Measurements from ENCODE around the gene RAB4A.

DNA sequence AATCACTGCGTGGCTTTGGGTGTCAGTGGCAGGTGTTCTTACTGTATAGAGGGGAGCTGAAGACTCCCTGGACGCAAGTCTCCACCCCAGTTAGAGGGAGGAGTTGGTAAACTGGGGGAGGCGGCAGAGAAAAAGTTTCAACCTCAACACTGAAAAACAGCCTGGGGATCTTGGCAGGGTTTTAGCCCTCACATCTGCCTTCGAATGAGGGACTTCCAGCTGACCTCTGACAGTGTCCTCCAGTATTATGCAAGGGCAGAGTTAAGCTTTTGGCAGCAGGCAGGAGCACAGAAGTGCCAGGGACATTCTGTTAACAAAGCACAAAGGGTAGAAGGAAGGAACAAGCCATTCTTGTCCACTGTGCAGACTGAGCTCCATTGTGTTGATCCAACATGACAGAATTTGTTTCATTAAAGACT, 41.2 kb upstream of the RAB4A start:
- TF ChIP-seq EP300 (IDR thresholded peaks at IDR 0.05; ENCODE audit: borderline replicate concordance in 1 of 2, control insufficient read depth in 1 of 2, low read depth in 2 of 2, low read length in 2 of 2) (no peak), HCFC1 (IDR thresholded peaks at IDR 0.05; ENCODE audit: low read length) (no peak), BHLHE40 (IDR thresholded peaks at IDR 0.05; ENCODE audit: borderline replicate concordance in 1 of 2, low read depth in 2 of 2, low read length in 1 of 2) (no peak), POLR2AphosphoS5 (IDR thresholded peaks at IDR 0.05; ENCODE audit: low read length) (no peak), RCOR1 (conservative IDR thresholded peaks at IDR 0.05; ENCODE audit: low read depth, low read length) (no peak), HDAC2 (IDR thresholded peaks at IDR 0.05) (no peak), CBX3 (IDR thresholded peaks at IDR 0.05; ENCODE audit: borderline replicate concordance, low read depth) (no peak), FOXK2 (IDR thresholded peaks at IDR 0.05) (no peak)
- TF ChIP-seq, protein P1, sequence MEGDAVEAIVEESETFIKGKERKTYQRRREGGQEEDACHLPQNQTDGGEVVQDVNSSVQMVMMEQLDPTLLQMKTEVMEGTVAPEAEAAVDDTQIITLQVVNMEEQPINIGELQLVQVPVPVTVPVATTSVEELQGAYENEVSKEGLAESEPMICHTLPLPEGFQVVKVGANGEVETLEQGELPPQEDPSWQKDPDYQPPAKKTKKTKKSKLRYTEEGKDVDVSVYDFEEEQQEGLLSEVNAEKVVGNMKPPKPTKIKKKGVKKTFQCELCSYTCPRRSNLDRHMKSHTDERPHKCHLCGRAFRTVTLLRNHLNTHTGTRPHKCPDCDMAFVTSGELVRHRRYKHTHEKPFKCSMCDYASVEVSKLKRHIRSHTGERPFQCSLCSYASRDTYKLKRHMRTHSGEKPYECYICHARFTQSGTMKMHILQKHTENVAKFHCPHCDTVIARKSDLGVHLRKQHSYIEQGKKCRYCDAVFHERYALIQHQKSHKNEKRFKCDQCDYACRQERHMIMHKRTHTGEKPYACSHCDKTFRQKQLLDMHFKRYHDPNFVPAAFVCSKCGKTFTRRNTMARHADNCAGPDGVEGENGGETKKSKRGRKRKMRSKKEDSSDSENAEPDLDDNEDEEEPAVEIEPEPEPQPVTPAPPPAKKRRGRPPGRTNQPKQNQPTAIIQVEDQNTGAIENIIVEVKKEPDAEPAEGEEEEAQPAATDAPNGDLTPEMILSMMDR (IDR thresholded peaks at IDR 0.05 in 2 of 3, conservative IDR thresholded peaks at IDR 0.05 in 1 of 3; ENCODE audit: control insufficient read depth in 2 of 3, extremely low read depth in 1 of 3, insufficient read depth in 1 of 3, low read depth in 3 of 3, low read length in 3 of 3), result no peak
- TF ChIP-seq, protein P2, sequence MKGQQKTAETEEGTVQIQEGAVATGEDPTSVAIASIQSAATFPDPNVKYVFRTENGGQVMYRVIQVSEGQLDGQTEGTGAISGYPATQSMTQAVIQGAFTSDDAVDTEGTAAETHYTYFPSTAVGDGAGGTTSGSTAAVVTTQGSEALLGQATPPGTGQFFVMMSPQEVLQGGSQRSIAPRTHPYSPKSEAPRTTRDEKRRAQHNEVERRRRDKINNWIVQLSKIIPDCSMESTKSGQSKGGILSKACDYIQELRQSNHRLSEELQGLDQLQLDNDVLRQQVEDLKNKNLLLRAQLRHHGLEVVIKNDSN (IDR thresholded peaks at IDR 0.05; ENCODE audit: borderline replicate concordance, extremely low read length, insufficient read depth, low read depth, low read length), result no peak
- TF ChIP-seq, protein P3, sequence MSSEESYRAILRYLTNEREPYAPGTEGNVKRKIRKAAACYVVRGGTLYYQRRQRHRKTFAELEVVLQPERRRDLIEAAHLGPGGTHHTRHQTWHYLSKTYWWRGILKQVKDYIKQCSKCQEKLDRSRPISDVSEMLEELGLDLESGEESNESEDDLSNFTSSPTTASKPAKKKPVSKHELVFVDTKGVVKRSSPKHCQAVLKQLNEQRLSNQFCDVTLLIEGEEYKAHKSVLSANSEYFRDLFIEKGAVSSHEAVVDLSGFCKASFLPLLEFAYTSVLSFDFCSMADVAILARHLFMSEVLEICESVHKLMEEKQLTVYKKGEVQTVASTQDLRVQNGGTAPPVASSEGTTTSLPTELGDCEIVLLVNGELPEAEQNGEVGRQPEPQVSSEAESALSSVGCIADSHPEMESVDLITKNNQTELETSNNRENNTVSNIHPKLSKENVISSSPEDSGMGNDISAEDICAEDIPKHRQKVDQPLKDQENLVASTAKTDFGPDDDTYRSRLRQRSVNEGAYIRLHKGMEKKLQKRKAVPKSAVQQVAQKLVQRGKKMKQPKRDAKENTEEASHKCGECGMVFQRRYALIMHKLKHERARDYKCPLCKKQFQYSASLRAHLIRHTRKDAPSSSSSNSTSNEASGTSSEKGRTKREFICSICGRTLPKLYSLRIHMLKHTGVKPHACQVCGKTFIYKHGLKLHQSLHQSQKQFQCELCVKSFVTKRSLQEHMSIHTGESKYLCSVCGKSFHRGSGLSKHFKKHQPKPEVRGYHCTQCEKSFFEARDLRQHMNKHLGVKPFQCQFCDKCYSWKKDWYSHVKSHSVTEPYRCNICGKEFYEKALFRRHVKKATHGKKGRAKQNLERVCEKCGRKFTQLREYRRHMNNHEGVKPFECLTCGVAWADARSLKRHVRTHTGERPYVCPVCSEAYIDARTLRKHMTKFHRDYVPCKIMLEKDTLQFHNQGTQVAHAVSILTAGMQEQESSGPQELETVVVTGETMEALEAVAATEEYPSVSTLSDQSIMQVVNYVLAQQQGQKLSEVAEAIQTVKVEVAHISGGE (CRISPR knock-in tag; IDR thresholded peaks at IDR 0.05), result no peak
